HCT116 (cell line): ENCODE measurements around the gene LCN9. TPM values are rescaled to one million over a fixed set of nuclear protein-coding genes. Genes with fewer than 3 reads are reported as not detected.

ENCODE experiments used
- ATAC-seq: fragments of 200-7000 bp; cut with Tn5 transposase; 2 replicates; pipeline ENCODE4 v1.9.1; 2020; ENCODE audit warnings: mild to moderate bottlenecking, moderate library complexity
- BruUV-seq: library from RNA; stranded (reverse); fragments of 400-500 nt; replicated peaks from 2 replicates; lab custom pipeline; 2021; lab: Mats Ljungman, UMichigan
- CTCF ChIA-PET: fragments of 300-600 bp; sonication (Branson Sonifier 250); formaldehyde crosslinking; loops from one replicate; lab custom pipeline; 2021; ENCODE audit warnings: antibody characterized with exemption; lab: Charles Lee
- POLR2A ChIA-PET: fragments of 300-600, 350-600 bp; sonication (Branson Sonifier 250); formaldehyde crosslinking; loops from one replicate; lab custom pipeline; 2021; ENCODE audit warnings: antibody characterized with exemption; lab: Charles Lee
- RAD21 ChIA-PET, 2 experiments: fragments of 300-600 bp; sonication (Branson Sonifier 250); formaldehyde crosslinking; loops; one replicate each; lab custom pipeline; 2023; ENCODE audit warnings: low total read pairs in 2 of 2; ENCODE audit not compliant: uncharacterized antibody in 2 of 2, unreplicated experiment in 2 of 2, low non-redundant PET in 1 of 2; lab: Charles Lee
- DNase-seq: peaks from one replicate; pipeline ENCODE4 v3.0.0-alpha.2; 2010; ENCODE audit warnings: low read depth, low spot score
- H2AFZ ChIP-seq: fragments of 200-600 bp; shearing (Covaris generic), sonication (generic); 2 replicates; pipeline ENCODE4 v1.6.1; 2017; ENCODE audit warnings: low read depth, mixed run types, mixed read lengths, antibody characterized with exemption, low read length; ENCODE audit not compliant: poor library complexity, severe bottlenecking
- H3K27ac ChIP-seq: 2 replicates; pipeline ENCODE4 v1.5.1; 2012; ENCODE audit warnings: low read depth, low read length
- H3K27me3 ChIP-seq: fragments of 200-600 bp; sonication (generic); 2 replicates; pipeline ENCODE4 v1.6.1; 2016; ENCODE audit warnings: mixed run types, low read length, mixed read lengths; ENCODE audit not compliant: insufficient read depth
- H3K36me3 ChIP-seq, 2 experiments: fragments of 200-500 bp in 1 of 2; fragments of 200-600 bp in 1 of 2; sonication (Bioruptor generic) in 1 of 2; sonication (generic) in 1 of 2; 2 replicates each; pipeline versions ENCODE4 v1.5.1 to v1.6.1; 2014 to 2016; ENCODE audit warnings: low read length in 2 of 2, inconsistent platforms in 1 of 2, mixed read lengths in 1 of 2, mixed run types in 1 of 2; ENCODE audit not compliant: insufficient read depth in 2 of 2, control insufficient read depth in 1 of 2
- H3K4me1 ChIP-seq, 2 experiments: fragments of 200-600 bp in 1 of 2; sonication (generic) in 1 of 2; 2 replicates each; pipeline versions ENCODE4 v1.5.1 to v1.6.1; 2012 to 2017; ENCODE audit warnings: low read length in 2 of 2, inconsistent platforms in 1 of 2, mild to moderate bottlenecking in 1 of 2, mixed read lengths in 1 of 2, mixed run types in 1 of 2, moderate library complexity in 1 of 2; ENCODE audit not compliant: insufficient read depth in 2 of 2, control insufficient read depth in 1 of 2
- H3K4me2 ChIP-seq: fragments of 200-600 bp; sonication (generic); 2 replicates; pipeline ENCODE4 v1.6.1; 2017; ENCODE audit warnings: mixed run types, low read length, mixed read lengths
- H3K4me3 ChIP-seq, 2 experiments: fragments of 200-600 bp in 1 of 2; sonication (generic) in 1 of 2; replicated peaks in 1 of 2; 2 replicates each; pipeline ENCODE4 v1.5.1; 2011 to 2016; ENCODE audit warnings: low read length in 2 of 2, control low read depth in 1 of 2, low read depth in 1 of 2, mild to moderate bottlenecking in 1 of 2, mixed read lengths in 1 of 2, mixed run types in 1 of 2
- H3K79me2 ChIP-seq: fragments of 200-600 bp; sonication (generic); 2 replicates; pipeline ENCODE4 v1.6.1; 2017; ENCODE audit warnings: mild to moderate bottlenecking, mixed run types, low read length, moderate library complexity, mixed read lengths; ENCODE audit not compliant: insufficient read depth
- H3K9ac ChIP-seq: fragments of 200-600 bp; sonication (generic); 2 replicates; pipeline ENCODE4 v1.6.1; 2016; ENCODE audit warnings: low read length, mixed read lengths
- H3K9me2 ChIP-seq: fragments of 200-600 bp; sonication (generic), shearing (Covaris generic); 2 replicates; pipeline ENCODE4 v1.6.1; 2017; ENCODE audit warnings: mixed run types, mild to moderate bottlenecking, moderate library complexity; ENCODE audit not compliant: insufficient read depth
- H3K9me3 ChIP-seq, 2 experiments: fragments of 200-500 bp in 1 of 2; fragments of 200-600 bp in 1 of 2; sonication (Bioruptor generic) in 1 of 2; sonication (generic) in 1 of 2; 2 replicates each; pipeline ENCODE4 v1.6.1; 2014 to 2017; ENCODE audit warnings: low read length in 2 of 2, mixed read lengths in 2 of 2, inconsistent platforms in 1 of 2, low read depth in 1 of 2, mild to moderate bottlenecking in 1 of 2, mixed run types in 1 of 2, moderate library complexity in 1 of 2; ENCODE audit not compliant: control insufficient read depth in 1 of 2, insufficient read depth in 1 of 2
- H4K20me1 ChIP-seq: fragments of 200-600 bp; sonication (generic), shearing (Covaris generic); 2 replicates; pipeline ENCODE4 v1.6.1; 2017; ENCODE audit warnings: mixed run types, mild to moderate bottlenecking, moderate library complexity; ENCODE audit not compliant: insufficient read depth
- ATF3 ChIP-seq: IDR thresholded peaks from 2 replicates; pipeline ENCODE4 v1.6.1; 2012
- CTCF ChIP-seq, 3 experiments: fragments of 200-600 bp in 1 of 3; sonication (generic) in 1 of 3; IDR thresholded peaks in 2 of 3; conservative IDR thresholded peaks in 1 of 3; 2 replicates each; pipeline ENCODE4 v1.5.1; 2012 to 2017; ENCODE audit warnings: low read depth in 2 of 3, low read length in 2 of 3, antibody characterized with exemption in 1 of 3, borderline replicate concordance in 1 of 3, control low read depth in 1 of 3, mild to moderate bottlenecking in 1 of 3, mixed read lengths in 1 of 3, mixed run types in 1 of 3, moderate library complexity in 1 of 3; ENCODE audit not compliant: insufficient read depth in 1 of 3
- EGR1 ChIP-seq: IDR thresholded peaks from 2 replicates; pipeline ENCODE4 v1.6.1; 2012; ENCODE audit warnings: low read depth
- ELF1 ChIP-seq: IDR thresholded peaks from 2 replicates; pipeline ENCODE4 v1.6.1; 2012; ENCODE audit warnings: low read depth, borderline replicate concordance
- FOSL1 ChIP-seq: IDR thresholded peaks from 2 replicates; pipeline ENCODE4 v1.6.1; 2012; ENCODE audit warnings: low read depth
- POLR2A ChIP-seq: IDR thresholded peaks from 2 replicates; pipeline ENCODE4 v1.7.0; 2011; ENCODE audit warnings: borderline replicate concordance; ENCODE audit not compliant: insufficient read depth, insufficient read length; ENCODE audit errors: extremely low read depth
- POLR2AphosphoS5 ChIP-seq: IDR thresholded peaks from 2 replicates; pipeline ENCODE4 v1.6.1; 2011; ENCODE audit warnings: mild to moderate bottlenecking, low read depth, low read length, moderate library complexity
- REST ChIP-seq: IDR thresholded peaks from 2 replicates; pipeline ENCODE4 v1.6.1; 2012; ENCODE audit warnings: low read depth
- SIN3A ChIP-seq: IDR thresholded peaks from 2 replicates; pipeline ENCODE4 v1.6.1; 2012; ENCODE audit warnings: low read depth
- SP1 ChIP-seq: IDR thresholded peaks from 2 replicates; pipeline ENCODE4 v1.6.1; 2012; ENCODE audit warnings: low read depth
- YY1 ChIP-seq: IDR thresholded peaks from 2 replicates; pipeline ENCODE4 v1.6.1; 2011; ENCODE audit warnings: low read length, low read depth, moderate library complexity, mild to moderate bottlenecking; ENCODE audit not compliant: insufficient replicate concordance; ENCODE audit errors: extremely low read depth
- ZNF274 ChIP-seq: fragments of 200-500 bp; sonication (Bioruptor generic); IDR thresholded peaks from 2 replicates; pipeline ENCODE4 v1.6.1; 2014; ENCODE audit warnings: mild to moderate bottlenecking, low read depth, low read length, inconsistent platforms
- intact Hi-C: fragments of 100-400 bp; cut with micrococcal nuclease; formaldehyde crosslinking; loops from 2 replicates; pipeline ENCODE4 v1.10.0; 2022
- total RNA-seq: library from RNA; stranded (reverse); gene quantifications from one replicate; pipeline ENCODE4 v1.2.1, GENCODE V29; 2021; ENCODE audit not compliant: unreplicated experiment
- TF ChIP-seq, protein P1 (sequence below): IDR thresholded peaks from 2 replicates; pipeline ENCODE4 v1.6.1; 2011; ENCODE audit warnings: mild to moderate bottlenecking, low read length, moderate library complexity; ENCODE audit not compliant: insufficient replicate concordance; ENCODE audit errors: extremely low read depth

The LCN9 gene
- total RNA-seq, 1 experiment from 2014 or later, result not detected

DNA sequence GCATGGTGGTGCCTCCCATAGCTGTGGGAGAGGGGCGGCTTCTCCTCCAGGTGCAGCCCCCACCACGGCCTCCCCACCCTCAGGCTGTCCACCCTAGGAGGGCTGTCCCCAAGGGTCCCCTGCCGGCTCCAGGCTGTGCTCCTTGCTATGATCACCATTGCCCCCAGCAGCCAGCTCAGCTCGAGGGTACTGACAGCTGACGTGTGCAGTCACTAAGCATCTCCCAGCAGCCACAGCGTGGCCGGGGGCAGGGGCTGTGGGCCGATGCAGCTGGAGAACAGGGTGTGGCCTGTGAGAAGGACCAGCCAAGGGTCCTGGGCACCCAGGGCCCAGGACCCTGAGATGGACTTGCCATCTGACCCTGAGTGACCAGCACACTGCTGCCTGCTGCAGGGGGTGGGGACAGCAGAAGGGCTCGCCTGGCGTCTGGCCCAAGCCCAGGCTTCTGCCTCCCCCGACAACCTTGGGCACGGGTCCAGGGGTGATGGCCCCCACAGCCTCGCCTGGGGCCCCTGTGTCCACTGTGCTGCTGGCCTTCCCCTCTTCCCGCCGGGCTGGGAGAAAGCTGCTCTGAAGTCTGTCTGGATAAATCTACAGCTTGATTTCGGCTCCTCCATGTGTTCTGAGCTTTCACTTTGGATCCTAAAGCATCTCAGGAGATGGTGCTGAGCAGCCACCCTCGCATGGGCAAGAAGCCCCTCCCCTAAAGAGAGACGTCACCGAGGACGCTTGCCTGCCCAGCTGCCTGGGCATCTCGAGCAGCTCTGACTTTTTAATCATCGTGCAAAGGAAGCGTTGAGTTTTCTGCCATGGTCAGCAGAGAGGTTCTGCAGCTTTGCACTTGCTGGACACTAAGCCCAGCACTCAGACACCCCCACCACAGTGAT lies 44.4 kb downstream of the LCN9 start:
- ChIA-PET CTCF (no interaction called here), RAD21 (no interaction called here), POLR2A (no interaction called here)
- DNase-seq (no peak), ATAC-seq (no peak)
- intact Hi-C loops, result no loop called here
- H3K4me3 ChIP-seq, result no peak overlapping the region
- H3K9ac ChIP-seq, result no peak overlapping the region
- no peaks in the 10 kb centered on the region for H3K9me2 ChIP-seq
- H3K36me3 ChIP-seq, result no peaks in the 10 kb centered on the region
- H4K20me1 ChIP-seq, result no peaks in the 10 kb centered on the region
- H3K9me3 ChIP-seq, result no peaks in the 10 kb centered on the region
- no peak overlapping the region for H3K4me2 ChIP-seq
- H3K27me3 ChIP-seq, result peaks cover 14% of the 10 kb centered on the region; the same call in 1 of the 2 replicates
- H3K79me2 ChIP-seq, result no peaks in the 10 kb centered on the region
- TF ChIP-seq ZNF274, result no peak
- no peak for TF ChIP-seq CTCF (IDR thresholded peaks at IDR 0.05 in 2 of 3, conservative IDR thresholded peaks at IDR 0.05 in 1 of 3; ENCODE audit: borderline replicate concordance in 1 of 3, insufficient read depth in 1 of 3, low read depth in 2 of 3, low read length in 2 of 3)
- TF ChIP-seq EGR1, result no peak
- no peak for TF ChIP-seq POLR2A
- TF ChIP-seq POLR2AphosphoS5, result no peak
- no peak for TF ChIP-seq REST
- no peak for TF ChIP-seq SIN3A
- TF ChIP-seq ATF3, result no peak
- no peak for TF ChIP-seq ELF1
- TF ChIP-seq YY1, result no peak
- no peak for TF ChIP-seq FOSL1
- no peak for TF ChIP-seq SP1
- TF ChIP-seq, protein P1, sequence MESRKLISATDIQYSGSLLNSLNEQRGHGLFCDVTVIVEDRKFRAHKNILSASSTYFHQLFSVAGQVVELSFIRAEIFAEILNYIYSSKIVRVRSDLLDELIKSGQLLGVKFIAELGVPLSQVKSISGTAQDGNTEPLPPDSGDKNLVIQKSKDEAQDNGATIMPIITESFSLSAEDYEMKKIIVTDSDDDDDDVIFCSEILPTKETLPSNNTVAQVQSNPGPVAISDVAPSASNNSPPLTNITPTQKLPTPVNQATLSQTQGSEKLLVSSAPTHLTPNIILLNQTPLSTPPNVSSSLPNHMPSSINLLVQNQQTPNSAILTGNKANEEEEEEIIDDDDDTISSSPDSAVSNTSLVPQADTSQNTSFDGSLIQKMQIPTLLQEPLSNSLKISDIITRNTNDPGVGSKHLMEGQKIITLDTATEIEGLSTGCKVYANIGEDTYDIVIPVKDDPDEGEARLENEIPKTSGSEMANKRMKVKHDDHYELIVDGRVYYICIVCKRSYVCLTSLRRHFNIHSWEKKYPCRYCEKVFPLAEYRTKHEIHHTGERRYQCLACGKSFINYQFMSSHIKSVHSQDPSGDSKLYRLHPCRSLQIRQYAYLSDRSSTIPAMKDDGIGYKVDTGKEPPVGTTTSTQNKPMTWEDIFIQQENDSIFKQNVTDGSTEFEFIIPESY, result no peak
- H3K4me1 ChIP-seq, result no peaks in the 10 kb centered on the region
- no peak overlapping the region for H2AFZ ChIP-seq
- no peak overlapping the region for H3K27ac ChIP-seq
- no TSS peak for BruUV-seq
